Neuron (in vitro differentiated cells): ENCODE measurements around the gene ARPP19.
"Not testable (repeated sequence)": the region's sequence is repeated elsewhere in the genome, so short reads cannot be mapped to it uniquely, and the experiment has no call there.

ENCODE experiments used
- H2AFZ ChIP-seq: one replicate; pipeline ENCODE4 v1.6.1; 2013; ENCODE audit warnings: low read depth, mild to moderate bottlenecking, inconsistent platforms, low read length, moderate library complexity
- H3K27me3 ChIP-seq: one replicate; pipeline ENCODE4 v1.6.1; 2013; ENCODE audit warnings: low read length; ENCODE audit not compliant: insufficient read depth
- H3K36me3 ChIP-seq: one replicate; pipeline ENCODE4 v1.6.1; 2013; ENCODE audit warnings: low read length; ENCODE audit not compliant: insufficient read depth
- H3K4me1 ChIP-seq: one replicate; pipeline ENCODE4 v1.6.1; 2013; ENCODE audit warnings: low read length; ENCODE audit not compliant: insufficient read depth
- H3K4me3 ChIP-seq: 2 replicates; pipeline ENCODE4 v1.5.1; 2013; ENCODE audit warnings: mild to moderate bottlenecking, low read length, moderate library complexity
- H3K9me3 ChIP-seq: one replicate; pipeline ENCODE4 v1.6.1; 2013; ENCODE audit warnings: low read length

ARPP19 gene

DNA sequence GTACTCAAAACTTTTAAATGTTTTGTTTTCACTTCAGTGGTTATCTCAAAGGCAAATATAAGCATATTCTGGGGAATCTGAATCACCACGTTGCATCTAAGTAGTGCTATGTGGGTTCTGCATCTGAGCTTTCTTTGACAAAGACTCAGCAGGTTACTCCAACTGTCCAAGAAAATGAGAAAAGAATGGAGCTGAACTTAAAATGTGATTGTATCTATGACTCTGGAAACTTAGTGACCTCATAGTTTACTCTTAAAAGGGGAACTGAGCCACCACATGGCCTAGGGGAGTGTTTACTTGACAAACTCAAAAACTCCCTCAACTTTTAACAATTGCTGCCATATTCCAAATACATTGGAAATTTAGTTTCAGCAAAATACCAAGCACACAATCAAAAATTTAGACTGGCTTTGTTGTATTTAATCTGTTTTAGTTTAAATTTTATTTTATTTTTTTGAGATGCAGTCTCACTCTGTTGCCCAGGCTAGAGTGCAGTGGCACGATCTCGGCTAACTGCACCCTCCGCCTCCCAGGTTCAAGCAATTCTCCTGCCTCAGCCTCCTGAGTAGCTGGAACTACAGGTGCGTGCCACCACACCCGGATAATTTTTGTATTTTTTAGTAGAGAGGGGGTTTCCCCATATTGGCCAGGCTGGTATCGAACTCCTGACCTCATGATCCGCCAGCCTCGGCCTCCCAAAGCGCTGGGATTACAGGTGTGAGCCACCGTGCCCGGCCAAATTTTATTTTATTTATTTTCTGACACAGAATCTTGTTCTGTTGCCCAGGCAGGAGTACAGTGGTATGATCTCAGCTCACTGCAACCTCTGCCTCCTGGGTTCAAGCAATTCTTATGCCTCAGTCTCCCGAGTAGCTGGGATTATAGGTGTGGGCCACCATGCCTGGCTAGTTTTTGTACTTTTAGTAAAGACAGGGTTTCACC lies 3.1 kb downstream of the ARPP19 start:
- H3K27me3 ChIP-seq, H3K9me3 ChIP-seq, H3K4me3 ChIP-seq, H2AFZ ChIP-seq, H3K36me3 ChIP-seq: not testable (repeated sequence)
- H3K4me1 ChIP-seq: peaks cover 16% of the 10 kb centered on the region

DNA sequence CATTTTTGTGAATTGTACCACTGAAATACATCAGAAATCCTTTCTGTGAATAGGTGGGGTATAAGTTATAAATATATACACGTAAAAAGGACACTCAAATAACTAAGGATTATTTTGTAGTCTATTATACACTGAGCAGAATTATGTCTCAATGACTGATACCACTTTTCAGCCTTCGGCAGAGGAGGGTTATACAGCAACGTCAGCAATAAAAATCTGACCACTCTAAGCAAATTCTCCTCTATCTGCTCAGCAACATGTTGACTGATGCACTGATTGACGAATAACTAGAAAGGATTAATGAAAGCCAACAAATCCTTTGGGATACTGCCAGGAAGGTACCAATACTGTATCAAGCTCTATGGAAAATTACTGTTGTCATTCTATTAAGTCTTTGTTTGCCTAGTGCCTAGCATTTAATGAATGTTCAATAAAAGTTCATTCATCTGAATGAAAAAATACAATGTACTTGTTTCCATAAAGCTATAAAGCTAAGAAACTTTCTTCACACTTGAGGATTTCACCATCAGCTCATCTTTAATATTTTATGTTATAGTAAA lies 5.2 kb downstream of the ARPP19 start:
- peaks cover 4% of the 10 kb centered on the region for H3K9me3 ChIP-seq
- peaks cover 13% of the 10 kb centered on the region for H3K4me1 ChIP-seq
- H3K36me3 ChIP-seq: peaks cover 5% of the 10 kb centered on the region
- no peaks in the 10 kb centered on the region for H3K27me3 ChIP-seq
- no peak overlapping the region for H2AFZ ChIP-seq
- no peak overlapping the region for H3K4me3 ChIP-seq

DNA sequence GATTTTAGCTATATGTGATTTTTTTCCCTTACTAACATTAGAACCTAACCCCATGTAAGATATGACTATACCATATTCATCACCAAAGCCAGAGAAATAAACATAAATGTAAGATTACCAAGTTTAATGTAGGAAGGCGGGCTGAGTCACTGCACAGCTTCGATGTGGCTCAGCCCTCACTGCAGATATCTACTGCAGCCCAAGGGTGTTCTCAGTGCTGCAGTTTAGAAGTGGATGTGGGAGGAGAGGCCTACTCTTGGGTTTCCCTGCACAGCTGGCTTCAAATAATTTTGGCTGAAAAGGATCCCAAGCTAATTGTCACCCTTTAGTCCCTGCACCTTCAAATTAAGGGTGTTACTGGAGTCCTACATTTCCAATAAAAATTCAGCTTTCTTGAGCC lies 9.3 kb downstream of the ARPP19 start:
- Histone ChIP-seq H3K4me1 (no peaks in the 10 kb centered on the region), H3K9me3 (peaks cover 4% of the 10 kb centered on the region), H2AFZ (no peak overlapping the region), H3K36me3 (peaks cover 31% of the 10 kb centered on the region), H3K27me3 (no peaks in the 10 kb centered on the region), H3K4me3 (no peak overlapping the region)

DNA sequence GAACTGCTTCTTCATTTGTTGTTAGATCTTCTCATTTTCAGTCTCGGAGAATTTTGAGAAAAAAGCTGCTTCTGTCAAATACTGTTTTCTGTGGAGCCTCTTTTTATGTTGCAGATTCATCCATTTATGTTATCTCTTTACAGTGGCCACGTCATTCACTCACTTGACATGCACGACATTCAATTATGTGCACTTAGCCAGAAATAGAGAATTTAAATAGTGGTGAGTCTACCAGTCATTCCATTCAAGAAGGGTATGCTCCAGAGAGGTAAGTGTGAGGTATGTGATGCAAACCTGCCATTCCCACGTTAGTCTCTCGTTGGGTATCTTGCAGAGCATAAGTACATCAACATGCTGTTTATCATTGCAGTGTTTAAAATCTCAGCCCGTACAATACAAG lies 9.8 kb downstream of the ARPP19 start:
- H2AFZ ChIP-seq: no peak overlapping the region
- no peaks in the 10 kb centered on the region for H3K27me3 ChIP-seq
- H3K4me3 ChIP-seq: no peak overlapping the region
- H3K36me3 ChIP-seq: peaks cover 36% of the 10 kb centered on the region
- peaks cover 2% of the 10 kb centered on the region for H3K9me3 ChIP-seq
- H3K4me1 ChIP-seq: no peaks in the 10 kb centered on the region

DNA sequence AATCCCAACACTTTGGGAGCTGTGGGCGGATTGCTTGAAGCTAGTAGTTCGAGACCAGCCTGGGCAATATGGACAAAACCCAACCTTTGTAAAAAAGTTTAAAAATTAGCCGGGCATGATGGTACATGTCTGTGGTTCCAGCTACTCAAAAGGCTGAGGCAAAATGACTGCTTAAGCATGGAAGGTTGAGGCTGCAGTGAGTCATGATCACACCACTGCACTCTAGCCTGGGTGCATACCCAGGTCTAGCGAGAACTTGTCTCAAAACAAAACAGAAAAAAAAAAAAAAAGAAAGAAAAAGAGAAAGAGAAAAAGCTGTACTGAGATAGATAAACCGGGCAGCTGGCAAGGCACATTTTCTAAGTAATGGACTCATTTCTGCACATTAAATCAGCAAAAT lies 10.6 kb downstream of the ARPP19 start:
- Histone ChIP-seq H2AFZ (no peak overlapping the region), H3K9me3 (peaks cover 1% of the 10 kb centered on the region), H3K4me3 (no peak overlapping the region), H3K27me3 (no peaks in the 10 kb centered on the region), H3K36me3 (peaks cover 44% of the 10 kb centered on the region), H3K4me1 (no peaks in the 10 kb centered on the region)

DNA sequence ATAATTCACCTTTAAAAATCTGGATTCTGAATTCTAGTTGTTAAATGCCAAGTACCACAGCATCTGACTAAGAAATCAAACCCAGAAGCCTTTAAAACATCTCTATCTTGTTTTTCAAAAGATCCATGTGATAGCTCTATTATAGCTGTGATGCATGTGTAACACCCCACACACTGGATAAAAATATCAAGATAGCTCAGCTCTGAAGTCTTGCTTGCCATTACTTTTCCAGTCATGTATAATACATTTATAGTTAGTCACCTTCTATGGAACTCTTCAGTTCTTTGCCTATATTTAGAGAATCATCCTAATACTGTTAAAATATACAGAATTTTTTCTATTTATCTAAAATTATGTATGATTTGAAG lies 11.6 kb downstream of the ARPP19 start:
- H3K36me3 ChIP-seq: peaks cover 52% of the 10 kb centered on the region
- no peaks in the 10 kb centered on the region for H3K27me3 ChIP-seq
- H3K9me3 ChIP-seq: peaks cover 1% of the 10 kb centered on the region
- H2AFZ ChIP-seq: no peak overlapping the region
- H3K4me1 ChIP-seq: no peaks in the 10 kb centered on the region
- H3K4me3 ChIP-seq: no peak overlapping the region

DNA sequence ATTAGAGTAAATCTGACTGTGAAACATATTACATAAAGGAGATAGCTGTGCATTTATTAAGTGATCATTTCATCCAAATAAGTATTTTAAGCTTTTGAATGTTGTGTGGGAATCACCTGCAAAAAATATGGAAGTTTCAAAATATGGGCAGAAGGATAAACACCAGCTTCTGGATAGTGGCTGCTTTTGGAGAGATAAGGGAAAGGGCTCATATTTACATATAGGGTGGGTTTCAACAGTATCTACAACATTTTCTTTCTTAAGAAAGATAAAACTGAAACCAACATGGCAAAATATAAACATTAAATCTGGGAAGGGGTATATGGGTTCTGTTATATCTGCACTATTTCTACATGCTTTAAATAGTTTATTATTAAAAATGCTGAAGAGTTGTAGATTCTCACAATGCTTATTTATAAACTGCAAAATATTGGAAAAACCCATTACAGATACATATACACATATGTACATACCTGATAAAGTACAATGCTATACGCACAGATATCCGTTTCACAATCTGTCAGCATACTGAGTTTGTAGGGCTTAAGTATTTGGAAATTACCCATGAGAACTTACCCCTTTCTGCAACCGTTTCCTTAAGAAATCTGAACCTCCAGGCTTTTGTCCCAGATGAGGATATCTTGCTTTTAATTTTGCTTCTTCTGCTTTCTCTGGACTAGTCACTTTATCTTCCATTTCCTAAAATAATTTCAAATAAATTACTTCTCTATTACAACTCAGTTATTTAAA lies 12.1 kb downstream of the ARPP19 start:
- peaks cover 57% of the 10 kb centered on the region for H3K36me3 ChIP-seq
- no peaks in the 10 kb centered on the region for H3K27me3 ChIP-seq
- H2AFZ ChIP-seq: no peak overlapping the region
- H3K4me1 ChIP-seq: no peaks in the 10 kb centered on the region
- H3K9me3 ChIP-seq: peaks cover 1% of the 10 kb centered on the region
- H3K4me3 ChIP-seq: no peak overlapping the region

DNA sequence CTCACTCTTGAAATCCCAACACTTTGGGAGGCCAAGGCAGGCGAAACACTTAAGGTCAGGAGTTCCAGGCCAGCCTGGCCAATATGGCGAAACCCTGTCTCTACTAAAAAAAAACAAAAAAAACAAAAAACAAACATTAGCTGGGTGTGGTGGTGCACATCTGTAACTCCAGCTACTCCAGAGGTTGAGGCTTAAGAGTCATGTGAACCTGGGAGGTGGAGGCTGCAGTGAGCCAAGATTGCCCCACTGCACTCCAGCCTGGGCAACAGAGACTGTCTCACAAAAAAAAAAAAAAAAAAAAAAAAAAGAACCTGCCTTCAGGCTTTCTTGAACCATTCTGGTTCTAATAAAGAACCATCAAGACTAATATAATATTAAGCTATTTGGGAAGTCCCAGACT lies 16.5 kb downstream of the ARPP19 start:
- Histone ChIP-seq H3K4me3 (no peak overlapping the region), H3K27me3 (no peaks in the 10 kb centered on the region), H2AFZ (no peak overlapping the region), H3K36me3 (peaks cover 83% of the 10 kb centered on the region), H3K4me1 (no peaks in the 10 kb centered on the region), H3K9me3 (no peaks in the 10 kb centered on the region)

DNA sequence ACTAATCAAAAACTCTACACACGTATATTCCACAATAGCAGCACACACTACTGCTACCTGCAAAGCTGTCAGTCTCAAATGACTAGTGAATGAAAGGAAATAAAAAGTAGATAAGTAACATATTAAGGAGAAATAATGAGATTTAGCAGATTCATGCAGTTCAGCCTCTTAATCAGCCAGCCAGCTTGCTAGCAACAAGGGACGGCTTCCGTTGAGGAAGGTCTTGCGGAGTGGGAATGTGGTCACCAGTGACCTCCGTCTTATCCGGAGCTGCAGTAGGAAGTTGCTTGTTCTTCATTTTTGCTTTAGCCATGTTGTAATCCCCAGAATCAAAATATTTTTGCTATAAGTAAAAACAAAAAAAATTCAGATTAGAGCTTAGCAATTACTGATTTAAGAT lies 17.1 kb downstream of the ARPP19 start:
- H3K4me3 ChIP-seq: no peak overlapping the region
- no peaks in the 10 kb centered on the region for H3K27me3 ChIP-seq
- no peaks in the 10 kb centered on the region for H3K9me3 ChIP-seq
- no peak overlapping the region for H2AFZ ChIP-seq
- H3K4me1 ChIP-seq: no peaks in the 10 kb centered on the region
- H3K36me3 ChIP-seq: peaks cover 81% of the 10 kb centered on the region

DNA sequence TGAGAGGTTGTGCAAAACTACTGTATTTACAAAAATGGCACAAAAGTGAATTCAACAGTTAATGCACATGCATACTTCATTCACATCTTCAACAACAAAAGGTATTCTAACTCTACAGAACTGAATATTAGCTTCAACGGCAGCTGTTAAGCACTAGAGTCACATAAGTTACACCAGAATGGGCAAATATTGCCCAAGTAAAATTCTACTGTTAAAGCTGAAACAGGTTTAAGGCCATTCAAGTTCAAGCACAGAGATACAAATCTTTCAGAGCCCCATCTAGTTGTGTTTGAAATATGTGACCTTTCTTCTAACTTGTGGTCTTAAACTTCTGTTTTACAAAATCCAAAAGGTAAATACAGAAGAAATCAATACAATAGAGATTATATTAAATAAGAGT lies 17.6 kb downstream of the ARPP19 start:
- H2AFZ ChIP-seq, H3K9me3 ChIP-seq, H3K4me1 ChIP-seq, H3K27me3 ChIP-seq, H3K4me3 ChIP-seq: not testable (repeated sequence)
- peaks cover 81% of the 10 kb centered on the region for H3K36me3 ChIP-seq

DNA sequence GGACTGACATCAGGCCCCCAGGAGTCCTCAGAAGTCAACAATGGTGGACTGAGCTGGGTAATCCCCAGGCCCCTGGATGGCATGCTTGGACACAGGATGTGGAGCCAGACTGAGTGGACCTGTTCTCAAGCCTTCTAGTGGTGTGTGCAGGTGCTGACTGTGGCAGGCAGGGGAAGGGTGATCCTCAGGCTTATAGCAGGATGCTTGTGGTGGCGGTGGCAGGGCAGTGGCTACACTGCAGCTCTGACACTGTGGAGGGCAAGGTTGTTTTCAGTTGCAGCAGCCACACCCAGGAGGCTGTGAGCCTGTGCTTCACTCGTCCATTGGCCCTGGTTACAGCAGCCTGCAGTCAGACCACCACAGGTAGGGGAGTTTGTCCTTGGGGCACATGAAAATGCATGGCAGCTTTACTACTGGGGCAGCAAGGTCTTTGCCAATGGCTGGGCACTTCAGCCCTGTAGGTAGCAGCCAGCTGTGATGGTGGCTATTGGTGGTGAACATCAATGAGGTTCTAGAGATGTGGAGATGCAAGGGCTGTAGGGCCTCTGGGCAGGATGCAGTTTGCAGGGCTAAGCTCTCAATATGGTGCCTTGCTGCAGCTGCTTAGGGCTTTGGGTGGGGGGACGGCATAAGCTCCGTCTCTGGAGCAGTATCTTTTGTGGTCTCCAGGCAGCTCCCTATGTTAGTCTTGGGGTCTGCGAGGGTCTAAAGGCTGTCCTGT lies 22.6 kb downstream of the ARPP19 start:
- Histone ChIP-seq H3K4me1 (no peaks in the 10 kb centered on the region), H3K27me3 (no peaks in the 10 kb centered on the region), H3K4me3 (no peak overlapping the region), H3K36me3 (peaks cover 39% of the 10 kb centered on the region), H3K9me3 (peaks cover 5% of the 10 kb centered on the region), H2AFZ (no peak overlapping the region)

DNA sequence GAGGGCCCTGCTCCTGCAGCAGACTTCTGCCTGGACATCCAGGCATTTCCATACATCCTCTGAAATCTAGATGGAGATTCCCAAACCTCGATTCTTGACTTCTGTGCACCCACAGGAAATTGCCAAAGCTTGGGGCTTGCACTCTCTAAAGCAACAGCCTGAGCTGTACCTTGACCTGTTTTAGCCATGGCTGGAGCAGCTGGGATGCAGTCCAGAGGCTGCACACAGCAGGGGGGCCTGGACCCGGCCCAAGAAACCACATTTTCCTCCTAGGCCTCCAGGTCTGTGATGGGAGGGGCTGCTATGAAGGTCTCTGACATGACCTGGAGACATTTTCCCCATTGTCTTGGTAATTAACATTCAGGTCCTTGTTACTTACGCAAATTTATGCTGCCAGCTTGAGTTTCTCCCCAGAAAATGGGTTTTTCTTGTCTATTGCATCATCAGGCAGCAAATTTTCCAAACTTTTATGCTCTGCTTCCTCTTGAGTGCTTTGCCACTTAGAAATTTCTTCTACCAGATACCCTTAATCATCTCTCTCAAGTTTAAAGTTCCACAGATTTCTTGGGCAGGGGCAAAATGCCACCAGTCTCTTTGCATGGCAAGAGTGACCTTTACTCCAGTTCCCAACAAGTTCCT lies 28.3 kb downstream of the ARPP19 start:
- no peaks in the 10 kb centered on the region for H3K27me3 ChIP-seq

More for the DNA sequence above, 28.3 kb downstream of the ARPP19 start:
- H3K36me3 ChIP-seq: no peaks in the 10 kb centered on the region
- no peak overlapping the region for H3K4me3 ChIP-seq
- H3K9me3 ChIP-seq: no peaks in the 10 kb centered on the region
- H3K4me1 ChIP-seq: no peaks in the 10 kb centered on the region
- no peak overlapping the region for H2AFZ ChIP-seq
